RWPE2 (cell line): ENCODE measurements around the gene SUFU.

Experiments
- ATAC-seq: fragments of 200-7000 bp; cut with Tn5 transposase; 3 replicates; pipeline ENCODE4 v1.9.1; 2021; ENCODE audit warnings: low read depth
- DNase-seq: peaks from one replicate; pipeline ENCODE4 v3.0.0-alpha.2; 2020; ENCODE audit warnings: low spot score
- H3K27ac ChIP-seq: fragments of 450-650 bp; 2 replicates; pipeline ENCODE4 v1.5.1; 2017; ENCODE audit warnings: mild to moderate bottlenecking; ENCODE audit not compliant: poor library complexity, severe bottlenecking
- H3K27me3 ChIP-seq: fragments of 250-450 bp; sonication (Bioruptor Pico); 2 replicates; pipeline ENCODE4 v1.5.1; 2021; ENCODE audit warnings: mild to moderate bottlenecking, moderate library complexity; ENCODE audit not compliant: insufficient read depth, poor library complexity, severe bottlenecking
- H3K36me3 ChIP-seq: fragments of 250-450 bp; sonication (Bioruptor Pico); 2 replicates; pipeline ENCODE4 v1.5.1; 2020; ENCODE audit warnings: low read depth, mild to moderate bottlenecking, moderate library complexity
- H3K4me1 ChIP-seq: fragments of 250-450 bp; sonication (Bioruptor Pico); 2 replicates; pipeline ENCODE4 v1.5.1; 2021; ENCODE audit warnings: mild to moderate bottlenecking, moderate library complexity; ENCODE audit not compliant: insufficient read depth, poor library complexity, severe bottlenecking
- H3K4me3 ChIP-seq: fragments of 250-450 bp; sonication (Bioruptor Pico); 2 replicates; pipeline ENCODE4 v1.5.1; 2021; ENCODE audit warnings: mild to moderate bottlenecking, moderate library complexity; ENCODE audit not compliant: severe bottlenecking
- H3K9me3 ChIP-seq: fragments of 250-450 bp; sonication (Bioruptor Pico); 2 replicates; pipeline ENCODE4 v1.5.1; 2021; ENCODE audit warnings: mild to moderate bottlenecking, moderate library complexity; ENCODE audit not compliant: severe bottlenecking
- CTCF ChIP-seq: fragments of 450-650 bp; IDR thresholded peaks from one replicate; pipeline ENCODE4 v1.5.1; 2017; ENCODE audit warnings: mild to moderate bottlenecking, moderate library complexity; ENCODE audit not compliant: poor library complexity, severe bottlenecking

SUFU gene

GRCh38 chr10:102654566-102654965 lies 150.8 kb downstream of the SUFU start:
- ATAC-seq (no peak), DNase-seq (peak; percentile 29)
- no peak for TF ChIP-seq CTCF
- Histone ChIP-seq H3K4me1 (peaks cover 10% of the 10 kb centered on the region), H3K27ac (no peak overlapping the region), H3K36me3 (peaks cover 58% of the 10 kb centered on the region), H3K27me3 (no peaks in the 10 kb centered on the region), H3K4me3 (no peak overlapping the region), H3K9me3 (no peaks in the 10 kb centered on the region)

DNA sequence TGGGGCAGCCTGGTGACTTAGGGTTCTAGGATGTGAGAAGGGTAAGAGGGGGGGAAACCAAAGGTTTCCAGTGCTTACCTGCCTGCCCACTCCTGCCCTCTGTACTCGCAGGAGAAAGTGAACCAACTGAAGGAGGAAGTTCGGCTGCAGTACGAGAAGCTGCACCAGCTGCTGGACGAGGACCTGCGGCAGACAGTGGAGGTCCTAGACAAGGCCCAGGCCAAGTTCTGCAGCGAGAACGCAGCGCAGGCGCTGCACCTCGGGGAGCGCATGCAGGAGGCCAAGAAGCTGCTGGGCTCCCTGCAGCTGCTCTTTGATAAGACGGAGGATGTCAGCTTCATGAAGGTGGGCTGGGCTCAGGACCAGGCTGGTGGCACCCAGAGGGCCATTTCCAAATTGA lies 151.2 kb downstream of the SUFU start:
- ATAC-seq (no peak), DNase-seq (no peak)
- Histone ChIP-seq H3K27me3 (no peaks in the 10 kb centered on the region), H3K9me3 (no peaks in the 10 kb centered on the region), H3K4me1 (peaks cover 10% of the 10 kb centered on the region), H3K4me3 (no peak overlapping the region), H3K36me3 (peaks cover 58% of the 10 kb centered on the region), H3K27ac (no peak overlapping the region)
- no peak for TF ChIP-seq CTCF

- ATAC-seq = no peak
Observed at GRCh38 chr10:102656026-102656425, 152.3 kb downstream of the SUFU start.

DNA sequence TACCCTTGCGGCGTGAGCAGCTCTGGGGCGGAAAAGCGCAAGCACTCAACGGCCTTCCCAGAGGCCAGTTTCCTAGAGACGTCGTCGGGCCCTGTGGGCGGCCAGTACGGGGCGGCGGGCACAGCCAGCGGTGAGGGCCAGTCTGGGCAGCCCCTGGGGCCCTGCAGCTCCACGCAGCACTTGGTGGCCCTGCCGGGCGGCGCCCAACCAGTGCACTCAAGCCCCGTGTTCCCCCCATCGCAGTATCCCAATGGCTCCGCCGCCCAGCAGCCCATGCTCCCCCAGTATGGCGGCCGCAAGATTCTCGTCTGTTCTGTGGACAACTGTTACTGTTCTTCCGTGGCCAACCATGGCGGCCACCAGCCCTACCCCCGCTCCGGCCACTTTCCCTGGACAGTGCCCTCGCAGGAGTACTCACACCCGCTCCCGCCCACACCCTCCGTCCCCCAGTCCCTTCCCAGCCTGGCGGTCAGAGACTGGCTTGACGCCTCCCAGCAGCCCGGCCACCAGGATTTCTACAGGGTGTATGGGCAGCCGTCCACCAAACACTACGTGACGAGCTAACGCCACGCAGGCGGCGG lies 153.1 kb downstream of the SUFU start:
- Histone ChIP-seq H3K4me3 (no peak overlapping the region), H3K4me1 (peaks cover 10% of the 10 kb centered on the region), H3K36me3 (peaks cover 54% of the 10 kb centered on the region), H3K9me3 (no peaks in the 10 kb centered on the region), H3K27me3 (no peaks in the 10 kb centered on the region), H3K27ac (peak overlapping the region; percentile 39)
- ATAC-seq = no peak
- no peak for DNase-seq
- no peak for TF ChIP-seq CTCF

More at GRCh38 chr10:102656026-102656425, 152.3 kb downstream of the SUFU start:
- no peak for DNase-seq
- Histone ChIP-seq H3K4me1 (peaks cover 10% of the 10 kb centered on the region), H3K4me3 (no peak overlapping the region), H3K9me3 (no peaks in the 10 kb centered on the region), H3K27ac (no peak overlapping the region), H3K27me3 (no peaks in the 10 kb centered on the region), H3K36me3 (peaks cover 55% of the 10 kb centered on the region)
- no peak for TF ChIP-seq CTCF

DNA sequence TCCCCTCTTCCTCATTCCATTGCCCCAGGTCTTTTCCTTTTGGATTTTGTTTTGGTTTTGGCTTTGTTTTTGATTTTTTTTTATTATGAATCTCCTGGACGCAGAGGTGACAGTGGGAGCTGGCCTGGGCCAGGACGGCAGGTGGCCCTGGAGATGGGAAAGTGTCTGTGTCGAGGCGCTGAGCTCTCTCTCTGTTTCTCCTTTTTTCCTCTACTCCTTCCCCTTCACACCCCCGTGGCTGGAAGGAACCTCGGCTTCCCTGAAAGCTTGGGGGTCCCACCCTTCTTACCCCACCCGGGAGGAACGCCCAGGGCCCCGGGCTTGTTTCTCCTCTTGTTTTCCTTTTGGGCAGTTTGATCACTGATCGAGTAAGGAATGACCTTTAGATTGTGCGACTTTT lies 153.7 kb downstream of the SUFU start:
- Histone ChIP-seq H3K9me3 (no peaks in the 10 kb centered on the region), H3K27me3 (no peaks in the 10 kb centered on the region), H3K4me3 (no peak overlapping the region), H3K27ac (peak overlapping the region; percentile 39), H3K4me1 (peaks cover 10% of the 10 kb centered on the region), H3K36me3 (peaks cover 48% of the 10 kb centered on the region)
- DNase-seq (no peak), ATAC-seq (no peak)
- no peak for TF ChIP-seq CTCF
